NCI-H146 treated with DMSO at 0.1 percent for 48 hours (cell line): ENCODE data around the gene HOXD13.
A peak's percentile ranks its signal among the peaks of the same experiment; 100 is the strongest.

Experiments
- DNase-seq: peaks from one replicate; lab custom pipeline; 2025; ENCODE audit not compliant: unreplicated experiment; lab: John Stamatoyannopoulos, UW

Gene HOXD13

DNA sequence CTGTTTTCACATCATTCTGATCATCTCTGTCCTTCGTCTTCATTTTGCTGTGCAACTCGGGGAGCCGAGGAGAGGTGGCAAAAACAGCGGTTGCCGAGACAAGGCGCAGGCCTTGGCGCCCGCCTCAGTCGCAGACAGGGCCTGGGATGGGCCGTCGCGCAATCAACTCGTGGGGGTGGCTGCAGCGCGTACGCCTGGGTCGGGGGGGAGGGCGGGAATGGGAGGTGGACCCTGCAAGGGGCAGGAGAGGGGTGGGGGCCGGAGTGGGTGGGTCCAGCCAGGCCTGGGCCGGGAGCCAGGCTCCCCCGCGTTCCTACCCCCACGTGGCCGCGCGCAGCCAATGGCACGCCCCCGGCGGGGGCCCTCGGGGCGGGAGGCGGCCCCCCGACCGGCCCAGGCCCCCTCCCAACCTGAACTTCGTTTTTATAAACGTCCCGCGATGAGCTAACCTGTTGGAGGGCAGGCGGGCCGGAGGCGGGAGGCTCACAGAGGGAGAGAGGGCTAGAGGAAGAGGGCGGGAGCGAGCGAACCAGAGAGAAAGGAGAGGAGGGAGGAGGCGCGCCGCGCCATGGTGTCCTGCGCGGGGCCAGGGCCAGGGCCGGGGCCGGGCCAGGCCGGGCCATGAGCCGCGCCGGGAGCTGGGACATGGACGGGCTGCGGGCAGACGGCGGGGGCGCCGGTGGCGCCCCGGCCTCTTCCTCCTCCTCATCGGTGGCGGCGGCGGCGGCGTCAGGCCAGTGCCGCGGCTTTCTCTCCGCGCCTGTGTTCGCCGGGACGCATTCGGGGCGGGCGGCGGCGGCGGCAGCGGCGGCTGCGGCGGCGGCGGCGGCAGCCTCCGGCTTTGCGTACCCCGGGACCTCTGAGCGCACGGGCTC, at the start of gene HOXD13:
Gene HOXD13, plus strand, starts transcription at position 452 of the 875 bp plus-strand sequence. Its CDS starts 170 bp downstream, at position 622.
- peak; percentile 70 for DNase-seq

- peak; percentile 46 for DNase-seq
Observed at GRCh38 chr2:176056406-176056805, 36.1 kb upstream of the HOXD13 start.

DNA sequence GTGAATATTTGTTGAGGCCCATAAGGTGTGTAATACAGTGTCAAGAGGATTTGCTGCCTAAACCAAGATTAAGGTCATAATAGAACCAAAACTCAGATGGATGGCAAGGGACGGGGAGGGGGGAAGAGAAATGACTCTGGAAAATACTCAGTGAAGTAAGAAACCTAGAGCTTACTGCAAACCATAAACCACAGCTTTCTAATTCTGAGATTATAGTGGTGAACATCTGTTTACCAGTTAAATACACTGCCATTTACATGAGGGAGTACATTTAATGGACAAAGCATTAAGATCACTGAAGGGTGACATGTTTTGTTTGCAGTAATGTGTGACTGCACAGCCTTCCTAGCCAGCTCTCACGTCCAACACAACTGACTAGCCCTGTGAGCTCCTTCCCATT, 28.6 kb upstream of the HOXD13 start:
- peak; percentile 30 for DNase-seq

DNA sequence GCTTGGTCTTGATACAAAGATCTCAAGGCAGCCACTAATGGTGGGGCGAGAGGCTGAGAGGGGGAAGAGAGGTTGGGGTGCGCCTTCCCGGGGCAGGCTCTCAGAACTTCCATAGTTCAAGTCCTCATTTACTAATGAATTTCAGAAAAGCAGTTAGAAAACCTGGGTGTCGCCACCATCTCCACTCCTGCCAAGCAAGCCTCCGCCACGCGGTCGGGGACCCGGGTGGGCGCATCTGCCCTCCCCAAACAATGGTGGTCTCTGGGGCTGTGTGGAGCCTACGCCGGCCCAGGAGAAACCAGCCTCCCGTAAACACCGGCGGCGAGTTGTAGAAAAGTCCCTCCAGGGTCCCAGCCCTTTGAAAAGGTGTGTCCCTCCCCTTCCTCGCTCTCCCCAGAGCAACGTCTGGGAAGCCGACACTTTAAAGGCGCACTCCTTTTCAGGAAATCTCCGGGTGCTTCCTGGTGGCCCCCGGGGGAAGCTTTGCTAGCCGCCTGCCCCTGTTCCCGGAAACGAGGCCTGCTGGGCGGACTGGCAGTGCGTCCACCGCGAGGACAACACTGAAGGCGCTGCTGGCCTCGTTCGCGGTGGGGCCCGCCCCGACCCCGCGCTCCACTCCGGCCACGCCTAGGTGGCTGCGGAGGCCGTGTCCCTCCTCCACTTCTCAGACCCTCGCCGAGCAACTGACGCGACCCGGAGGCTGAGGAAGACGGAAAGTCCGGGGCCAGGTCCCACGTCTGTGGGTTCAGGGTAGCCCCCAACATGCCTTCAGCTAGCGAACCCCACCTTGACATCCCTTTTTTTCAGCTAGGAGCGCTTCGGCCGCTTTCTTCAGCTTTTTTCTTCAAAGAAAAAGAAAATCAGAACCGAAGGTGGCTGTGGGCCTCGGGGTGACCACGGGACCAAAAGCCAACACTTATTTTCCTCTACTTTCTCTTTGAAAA, 25.6 kb upstream of the HOXD13 start:
- DNase-seq: no peak

DNA sequence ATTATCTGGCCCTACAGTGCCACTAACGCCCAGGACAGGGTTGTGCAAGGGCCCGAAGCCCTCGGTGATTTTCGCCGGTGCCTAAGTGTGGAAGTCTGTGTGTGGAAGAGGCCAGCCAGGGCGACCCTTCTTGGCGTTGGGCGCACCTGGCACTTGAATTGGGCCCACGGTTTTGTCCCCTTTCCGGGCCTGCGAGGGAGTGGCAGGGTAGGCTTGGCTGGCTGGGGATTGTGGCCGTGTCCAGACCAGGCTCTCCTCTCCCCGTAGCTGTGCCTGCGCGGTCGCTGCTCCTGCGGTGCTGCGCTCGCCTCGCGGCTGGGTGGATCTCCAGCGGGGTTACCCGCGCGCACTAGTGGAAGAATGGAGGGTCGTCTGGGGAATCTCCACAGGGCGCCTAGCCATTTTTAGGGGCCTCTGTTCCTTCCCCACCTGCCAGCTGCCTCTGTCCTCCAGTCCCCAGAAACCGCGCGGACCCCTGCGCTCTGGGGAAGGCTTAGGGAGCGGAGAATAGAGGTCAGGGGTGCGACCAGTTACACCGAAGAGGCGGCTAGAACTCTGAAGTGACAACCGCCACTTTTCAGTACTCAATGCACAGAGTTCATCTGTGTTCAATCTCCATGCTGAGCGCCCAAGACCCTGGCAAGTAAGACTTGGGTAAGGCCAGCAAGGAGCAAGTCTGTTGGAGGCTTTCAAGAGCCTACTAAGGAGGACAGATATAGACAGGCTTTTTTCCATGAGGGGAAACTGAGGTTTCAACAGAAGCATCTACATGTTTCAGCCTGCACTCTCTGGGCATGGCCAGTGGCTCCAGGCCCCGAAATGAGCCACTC, 24.7 kb upstream of the HOXD13 start:
- no peak for DNase-seq

DNA sequence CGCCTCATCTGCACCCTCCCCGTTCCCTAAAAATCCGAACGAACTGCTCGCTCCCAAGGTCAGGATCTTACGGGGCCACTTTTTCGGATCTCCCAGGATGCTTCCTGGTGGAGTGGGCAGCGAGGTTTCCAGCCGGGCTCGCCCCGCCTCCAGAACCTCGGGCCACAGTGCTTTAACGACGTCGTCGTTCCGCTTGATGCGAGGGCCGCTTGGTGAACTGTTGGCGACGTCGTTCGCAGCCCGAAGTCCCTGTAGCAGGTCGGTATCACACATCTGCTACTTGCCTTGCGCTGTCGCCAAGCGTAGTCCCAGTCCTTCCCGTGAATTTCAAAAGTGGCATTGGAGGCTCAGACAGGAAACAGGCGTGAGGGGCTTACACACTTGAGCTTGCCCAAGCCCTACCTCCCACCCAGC, 24.1 kb upstream of the HOXD13 start:
- DNase-seq: no peak

DNA sequence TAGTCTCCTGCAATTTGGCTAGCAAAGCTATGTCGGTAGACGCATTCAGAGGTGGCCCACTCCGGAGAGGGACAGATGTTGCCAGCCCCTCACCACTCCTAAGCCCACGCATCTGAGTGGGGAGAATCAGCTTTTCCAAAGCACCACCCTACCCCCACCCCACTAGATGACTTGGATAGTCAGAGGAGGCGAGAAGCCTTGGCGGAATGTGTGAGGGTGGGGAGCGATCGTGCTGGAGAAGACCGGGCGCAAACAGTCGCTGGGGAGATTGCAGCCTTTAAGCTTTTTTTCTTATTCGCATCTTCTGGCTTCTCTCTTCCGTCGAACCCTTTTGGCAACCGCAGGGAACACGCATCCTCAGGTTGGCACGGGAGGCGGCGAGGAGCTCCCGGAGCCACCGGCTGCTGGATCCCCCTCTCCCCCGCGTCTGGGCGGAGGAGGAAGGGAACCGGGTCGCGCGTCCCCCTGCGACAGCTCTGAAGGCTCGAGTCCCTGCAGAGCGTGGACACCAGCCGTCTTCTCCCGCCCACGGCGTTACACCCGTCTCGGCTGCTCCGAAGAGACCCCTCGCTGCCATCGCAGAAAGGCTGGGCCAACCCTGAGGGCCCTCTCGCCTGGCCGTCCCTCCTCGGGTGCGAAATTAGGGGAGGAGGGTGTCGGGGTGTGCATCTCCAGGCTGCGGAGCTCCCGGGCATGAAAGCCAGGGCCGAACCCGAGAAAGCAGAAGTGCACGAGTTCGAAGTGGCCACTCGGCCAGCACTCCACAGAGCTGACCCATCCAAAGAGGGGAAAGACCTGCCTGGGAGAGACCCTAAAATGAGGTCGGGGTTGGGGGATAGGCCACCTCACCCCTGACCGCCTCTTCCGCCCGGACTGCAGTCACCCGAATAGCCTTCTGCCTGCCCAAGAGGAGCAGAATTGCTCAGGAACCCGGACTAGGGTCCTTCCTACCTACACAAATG, 20.9 kb upstream of the HOXD13 start:
- no peak for DNase-seq

GRCh38 chr2:176072292-176072669, 20.2 kb upstream of the HOXD13 start:
- no peak for DNase-seq

DNA sequence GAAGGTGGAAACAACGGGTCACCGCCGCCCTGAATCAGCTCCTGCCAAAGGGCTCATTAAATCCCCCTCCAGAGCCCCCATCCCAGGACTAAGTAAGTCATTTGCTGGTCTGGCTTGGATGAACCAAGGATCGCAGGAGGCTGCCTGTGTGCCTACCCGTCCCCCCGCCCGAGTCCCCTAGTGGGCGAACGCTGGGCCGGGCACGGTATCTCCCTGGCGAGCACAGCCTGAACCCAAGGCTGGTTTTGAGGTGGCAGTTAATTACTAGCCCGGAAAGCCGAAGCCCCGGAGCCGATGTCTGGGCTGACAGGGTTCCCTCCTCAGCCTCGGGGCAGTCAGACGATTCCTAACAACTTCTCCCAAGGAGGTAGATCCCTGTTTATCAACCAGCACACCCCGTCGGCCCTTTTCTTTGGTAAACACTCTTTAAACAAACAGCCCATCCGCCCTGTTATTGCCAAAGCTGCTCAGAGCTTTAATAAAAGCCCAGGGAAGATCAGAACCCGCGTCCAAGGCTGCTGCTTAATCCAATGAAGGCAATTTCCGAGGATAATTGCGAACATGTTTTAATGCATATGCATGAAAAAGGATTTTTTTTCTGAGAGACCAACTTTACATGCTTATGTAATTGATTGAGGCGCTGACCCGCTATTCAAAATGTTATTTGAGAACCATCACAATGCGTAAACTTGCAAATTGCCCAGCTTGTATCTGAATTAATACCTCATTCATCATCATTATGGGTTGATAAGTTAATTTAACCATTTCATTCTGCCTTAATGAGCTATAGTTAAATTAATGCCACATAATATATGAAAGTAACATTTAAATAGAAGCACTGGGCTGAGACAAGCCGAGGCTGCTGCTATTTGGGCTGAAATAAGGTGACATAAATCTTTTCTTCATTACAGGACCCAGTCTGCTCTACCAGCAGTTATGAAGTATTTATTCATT, 19.3 kb upstream of the HOXD13 start:
- no peak for DNase-seq

- DNase-seq: no peak
Observed at GRCh38 chr2:176074919-176075425, 17.5 kb upstream of the HOXD13 start.

GRCh38 chr2:176075481-176075880, 17.0 kb upstream of the HOXD13 start:
- no peak for DNase-seq

DNA sequence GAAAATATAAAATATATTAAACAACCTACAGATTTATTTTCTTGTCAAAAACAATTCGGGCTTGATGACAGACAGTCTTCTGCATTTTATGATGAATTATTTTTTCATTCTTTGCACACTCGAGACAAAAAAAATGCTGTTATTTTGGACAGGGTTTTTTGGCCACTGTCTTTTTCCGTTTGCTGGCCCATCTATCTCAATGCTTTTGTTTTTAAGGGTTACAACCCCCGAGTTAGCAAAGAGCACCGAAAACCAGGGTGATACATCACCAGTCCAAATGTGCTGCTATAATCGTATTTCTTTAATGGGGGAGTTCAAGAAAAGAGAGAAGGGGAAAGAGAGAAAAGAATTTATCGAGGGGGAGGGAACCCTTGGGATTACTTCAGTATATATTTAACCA, 16.5 kb upstream of the HOXD13 start:
- DNase-seq: no peak

- no peak for DNase-seq
Observed at GRCh38 chr2:176076796-176077195, 15.7 kb upstream of the HOXD13 start.

DNA sequence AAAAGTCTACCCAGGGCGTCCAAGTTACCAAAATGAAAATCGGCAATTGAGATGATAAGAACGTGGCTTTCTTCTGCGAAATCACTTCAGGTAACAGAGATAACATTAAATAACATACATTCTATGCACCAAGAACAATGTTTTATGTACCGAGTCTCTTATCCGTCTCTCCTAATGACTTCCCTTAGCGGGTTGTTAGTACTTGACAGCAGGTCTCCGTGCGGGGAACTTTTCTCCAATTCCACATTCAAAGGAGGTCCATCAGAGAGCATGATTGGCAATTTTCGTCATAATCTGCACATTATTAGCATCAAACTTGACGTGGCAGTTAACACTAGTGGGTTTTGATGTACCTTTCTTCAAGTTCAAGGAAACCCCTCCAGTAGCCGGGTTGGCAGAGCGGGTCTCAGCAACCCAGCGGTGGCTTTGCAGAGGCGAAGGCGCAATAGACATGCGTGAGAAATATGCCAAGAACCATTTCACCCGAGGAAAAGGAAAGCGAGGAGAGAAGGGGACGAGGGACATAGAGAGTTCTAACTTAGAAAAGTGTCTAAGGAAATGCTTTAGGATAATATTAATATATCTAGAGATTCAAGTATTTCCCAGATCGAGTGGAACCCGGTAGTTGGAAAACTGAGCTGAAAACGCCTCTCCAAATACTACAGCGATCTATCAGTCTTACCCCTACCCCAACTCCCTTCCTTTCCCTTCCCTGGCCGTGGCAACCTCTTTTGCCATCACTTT, 13.8 kb upstream of the HOXD13 start:
- peak; percentile 17 for DNase-seq

DNA sequence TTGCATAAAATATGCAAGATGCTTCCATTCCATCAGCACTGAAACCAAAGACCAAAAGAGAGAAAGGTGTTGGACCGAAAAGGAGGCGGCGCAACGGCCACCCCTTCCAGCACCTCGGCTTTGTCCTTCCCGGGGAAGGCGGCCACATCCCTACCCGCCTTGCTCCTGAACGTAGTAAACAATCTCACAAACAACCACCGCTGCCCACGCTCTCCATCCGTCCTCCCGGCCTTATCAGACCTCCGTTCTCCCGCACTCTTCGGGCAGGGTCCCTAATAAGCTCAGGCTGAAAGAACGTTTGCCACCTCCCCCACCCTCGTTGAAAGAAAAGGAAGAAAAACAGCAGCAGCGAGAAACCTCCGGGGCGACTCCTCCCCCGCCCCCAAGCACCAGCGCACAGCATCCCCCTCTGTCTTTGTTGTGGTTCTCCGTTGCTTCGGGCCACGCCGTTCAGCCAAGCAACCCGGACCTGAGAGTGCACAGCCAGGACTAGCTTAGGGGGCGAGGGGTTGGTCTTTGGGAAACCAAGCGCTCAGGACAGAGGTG, 13.2 kb upstream of the HOXD13 start:
- DNase-seq: peak; percentile 66

DNA sequence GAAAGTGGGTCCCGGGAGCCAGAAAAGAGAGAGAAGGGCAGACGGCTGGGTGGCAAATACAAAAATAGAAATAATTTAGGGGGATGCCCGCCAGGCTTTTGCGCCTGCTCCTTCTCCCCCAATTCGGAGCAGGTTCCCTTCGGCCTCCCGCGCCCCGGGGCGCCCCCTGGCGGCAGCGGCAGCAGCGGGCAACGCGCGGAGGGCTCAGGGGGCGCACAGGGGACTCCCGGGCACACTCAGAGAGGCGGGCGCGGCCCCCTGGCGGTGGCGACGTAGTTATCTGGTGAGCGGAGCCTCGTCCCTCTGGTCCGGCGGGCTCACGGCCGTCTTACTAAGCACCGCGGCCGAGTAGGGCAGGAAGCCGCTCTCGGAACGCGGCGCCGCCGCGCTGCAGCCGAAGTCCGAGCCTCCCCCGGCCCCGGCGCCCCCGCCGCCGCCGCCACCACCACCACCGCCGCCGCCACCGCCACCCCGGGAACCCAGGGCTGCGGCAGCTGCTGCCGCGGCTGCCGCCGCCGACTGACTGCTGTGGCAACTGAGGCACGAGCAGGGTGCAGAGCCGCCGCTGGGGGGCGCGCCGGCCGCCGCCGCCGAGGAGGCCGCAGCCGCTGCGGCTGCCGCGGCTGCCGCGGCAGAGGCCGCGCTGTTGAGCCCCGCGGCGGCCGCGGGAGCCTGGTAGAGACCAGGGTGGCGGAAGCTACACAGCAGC, 12.5 kb upstream of the HOXD13 start:
- DNase-seq: peak; percentile 66
